Measurements from ENCODE around the gene PRDM15. TPM values are rescaled to one million over a fixed set of nuclear protein-coding genes. Genes with fewer than 3 reads are reported as not detected.

Gene PRDM15
- total and polyA plus RNA-seq, 2 experiments from 2014 or later: 3.0 to 10.6 TPM

DNA sequence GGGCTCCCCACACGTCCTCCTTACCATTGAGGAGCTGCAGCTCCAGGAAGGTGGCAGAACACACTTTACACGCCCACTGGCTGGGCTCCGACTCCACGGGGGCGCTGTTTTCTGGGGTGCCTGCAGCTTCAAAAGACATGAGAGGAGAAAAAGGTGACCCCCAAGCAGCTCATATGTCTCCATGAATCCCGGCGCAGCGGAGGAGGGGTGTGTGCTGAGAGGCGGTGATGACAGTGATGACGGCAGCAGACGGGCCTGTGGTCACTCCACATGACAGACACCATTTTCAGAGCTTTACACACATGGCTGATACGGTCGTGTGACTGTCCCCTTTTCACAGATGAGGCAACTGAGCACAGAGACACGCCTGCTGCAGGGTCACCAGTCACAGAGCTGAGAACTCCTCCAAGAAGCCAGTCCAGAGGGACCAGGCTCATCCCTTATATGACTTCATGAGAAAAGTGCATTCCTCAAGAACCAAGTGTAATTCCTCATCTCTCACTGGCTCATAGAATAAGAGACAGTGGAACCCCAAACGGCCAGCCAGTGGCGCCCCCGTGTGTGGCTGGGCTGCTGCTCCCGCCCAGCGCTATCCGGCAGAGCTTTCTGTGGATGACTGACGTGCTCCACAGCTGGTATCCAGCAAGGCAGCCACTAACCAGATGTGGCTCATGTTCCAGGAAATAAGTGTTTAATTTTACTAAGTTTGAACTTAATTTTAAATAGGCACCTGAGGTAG, 31.9 kb downstream of the PRDM15 start:
- Mint-ChIP-seq H3K27ac (no peak overlapping the region), H3K27me3 (ENCODE audit: insufficient read depth, low read depth, poor library complexity) (peaks cover 16% of the 10 kb centered on the region), H3K9me3 (peaks cover 6% of the 10 kb centered on the region), H3K4me3 (no peak overlapping the region), H3K36me3 (ENCODE audit: low read depth) (peaks cover 25% of the 10 kb centered on the region), H3K4me1 (peaks cover 4% of the 10 kb centered on the region; the same call in 2 of the 3 replicates)
- H3K27ac ChIP-seq (ENCODE audit: low read depth): no peak overlapping the region
- H3F3A ChIP-seq (replicated peaks; ENCODE audit: low read depth): no peaks in the 10 kb centered on the region; the same call in 1 of the 2 replicates
- H3K4me1 ChIP-seq (ENCODE audit: insufficient read depth): no peaks in the 10 kb centered on the region
- no peaks in the 10 kb centered on the region for H3K79me2 ChIP-seq (replicated peaks; ENCODE audit: insufficient read depth)
- no peaks in the 10 kb centered on the region for H3K9me2 ChIP-seq (ENCODE audit: insufficient read depth)
- no peaks in the 10 kb centered on the region for H3K27me3 ChIP-seq (ENCODE audit: insufficient read depth)
- H4K20me1 ChIP-seq (replicated peaks; ENCODE audit: insufficient read depth): 0 out of 2 replicates have a peak, but pooled peaks cover 2% of the 10 kb centered on the region
- H3K4me2 ChIP-seq: no peak overlapping the region
- H3K4me3 ChIP-seq: no peak overlapping the region
- no peaks in the 10 kb centered on the region for H3K36me3 ChIP-seq (ENCODE audit: insufficient read depth)
- TF ChIP-seq, protein P1, sequence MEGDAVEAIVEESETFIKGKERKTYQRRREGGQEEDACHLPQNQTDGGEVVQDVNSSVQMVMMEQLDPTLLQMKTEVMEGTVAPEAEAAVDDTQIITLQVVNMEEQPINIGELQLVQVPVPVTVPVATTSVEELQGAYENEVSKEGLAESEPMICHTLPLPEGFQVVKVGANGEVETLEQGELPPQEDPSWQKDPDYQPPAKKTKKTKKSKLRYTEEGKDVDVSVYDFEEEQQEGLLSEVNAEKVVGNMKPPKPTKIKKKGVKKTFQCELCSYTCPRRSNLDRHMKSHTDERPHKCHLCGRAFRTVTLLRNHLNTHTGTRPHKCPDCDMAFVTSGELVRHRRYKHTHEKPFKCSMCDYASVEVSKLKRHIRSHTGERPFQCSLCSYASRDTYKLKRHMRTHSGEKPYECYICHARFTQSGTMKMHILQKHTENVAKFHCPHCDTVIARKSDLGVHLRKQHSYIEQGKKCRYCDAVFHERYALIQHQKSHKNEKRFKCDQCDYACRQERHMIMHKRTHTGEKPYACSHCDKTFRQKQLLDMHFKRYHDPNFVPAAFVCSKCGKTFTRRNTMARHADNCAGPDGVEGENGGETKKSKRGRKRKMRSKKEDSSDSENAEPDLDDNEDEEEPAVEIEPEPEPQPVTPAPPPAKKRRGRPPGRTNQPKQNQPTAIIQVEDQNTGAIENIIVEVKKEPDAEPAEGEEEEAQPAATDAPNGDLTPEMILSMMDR (conservative IDR thresholded peaks at IDR 0.05; ENCODE audit: low read depth in 2 of 2): peak; percentile 47 to 63
- TF ChIP-seq STAT1 (IDR thresholded peaks at IDR 0.05; ENCODE audit: unreplicated experiment): no peak
- no peak for TF ChIP-seq JUNB (IDR thresholded peaks at IDR 0.05; ENCODE audit: unreplicated experiment)
- ATAC-seq: peak; percentile 89
- H2AFZ ChIP-seq: no peak overlapping the region
- peak; percentile 60 for DNase-seq (ENCODE audit: low spot score)

DNA sequence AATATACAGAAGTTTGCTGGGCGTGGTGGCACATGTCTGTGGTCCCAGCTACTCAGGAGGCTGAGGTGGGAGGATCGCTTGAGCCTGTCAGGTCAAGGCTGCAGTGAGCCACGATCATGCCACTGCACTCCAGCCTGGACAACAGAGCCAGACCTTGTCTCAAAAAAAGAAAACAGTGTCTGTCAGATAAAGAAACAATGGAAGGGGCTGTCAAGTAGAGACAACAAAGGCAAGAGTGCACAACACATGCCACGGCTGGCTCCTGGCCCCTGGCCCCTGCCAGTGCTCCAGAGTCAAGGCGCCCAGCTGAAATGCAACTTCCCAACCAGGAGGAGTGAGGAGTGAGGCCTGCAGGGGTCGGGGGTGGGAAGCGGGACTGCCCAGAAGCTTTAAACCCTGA, 32.6 kb downstream of the PRDM15 start:
- H3K4me2 ChIP-seq: no peak overlapping the region
- H3K79me2 ChIP-seq (replicated peaks; ENCODE audit: insufficient read depth): no peaks in the 10 kb centered on the region
- Mint-ChIP-seq H3K4me1 (peaks cover 4% of the 10 kb centered on the region; the same call in 2 of the 3 replicates), H3K9me3 (peaks cover 6% of the 10 kb centered on the region), H3K27me3 (ENCODE audit: insufficient read depth, low read depth, poor library complexity) (peaks cover 16% of the 10 kb centered on the region), H3K27ac (no peak overlapping the region), H3K4me3 (no peak overlapping the region), H3K36me3 (ENCODE audit: low read depth) (peaks cover 29% of the 10 kb centered on the region)
- 0 out of 2 replicates have a peak overlapping the region, but pooled peaks have one; percentile 50 for H3K27ac ChIP-seq (ENCODE audit: low read depth)
- H3K4me1 ChIP-seq (ENCODE audit: insufficient read depth): no peaks in the 10 kb centered on the region
- H3K9me2 ChIP-seq (ENCODE audit: insufficient read depth): no peaks in the 10 kb centered on the region
- no peak for ATAC-seq
- no peak for DNase-seq (ENCODE audit: low spot score)
- H3F3A ChIP-seq (replicated peaks; ENCODE audit: low read depth): no peaks in the 10 kb centered on the region; the same call in 1 of the 2 replicates
- H3K4me3 ChIP-seq: no peak overlapping the region
- no peak overlapping the region for H2AFZ ChIP-seq
- H4K20me1 ChIP-seq (replicated peaks; ENCODE audit: insufficient read depth): 0 out of 2 replicates have a peak, but pooled peaks cover 2% of the 10 kb centered on the region
- H3K27me3 ChIP-seq (ENCODE audit: insufficient read depth): no peaks in the 10 kb centered on the region
- TF ChIP-seq NANOG (IDR thresholded peaks at IDR 0.05; ENCODE audit: borderline replicate concordance) (no peak), CREB1 (CRISPR knock-in tag; IDR thresholded peaks at IDR 0.05; ENCODE audit: low read depth) (no peak)
- TF ChIP-seq, protein P2, sequence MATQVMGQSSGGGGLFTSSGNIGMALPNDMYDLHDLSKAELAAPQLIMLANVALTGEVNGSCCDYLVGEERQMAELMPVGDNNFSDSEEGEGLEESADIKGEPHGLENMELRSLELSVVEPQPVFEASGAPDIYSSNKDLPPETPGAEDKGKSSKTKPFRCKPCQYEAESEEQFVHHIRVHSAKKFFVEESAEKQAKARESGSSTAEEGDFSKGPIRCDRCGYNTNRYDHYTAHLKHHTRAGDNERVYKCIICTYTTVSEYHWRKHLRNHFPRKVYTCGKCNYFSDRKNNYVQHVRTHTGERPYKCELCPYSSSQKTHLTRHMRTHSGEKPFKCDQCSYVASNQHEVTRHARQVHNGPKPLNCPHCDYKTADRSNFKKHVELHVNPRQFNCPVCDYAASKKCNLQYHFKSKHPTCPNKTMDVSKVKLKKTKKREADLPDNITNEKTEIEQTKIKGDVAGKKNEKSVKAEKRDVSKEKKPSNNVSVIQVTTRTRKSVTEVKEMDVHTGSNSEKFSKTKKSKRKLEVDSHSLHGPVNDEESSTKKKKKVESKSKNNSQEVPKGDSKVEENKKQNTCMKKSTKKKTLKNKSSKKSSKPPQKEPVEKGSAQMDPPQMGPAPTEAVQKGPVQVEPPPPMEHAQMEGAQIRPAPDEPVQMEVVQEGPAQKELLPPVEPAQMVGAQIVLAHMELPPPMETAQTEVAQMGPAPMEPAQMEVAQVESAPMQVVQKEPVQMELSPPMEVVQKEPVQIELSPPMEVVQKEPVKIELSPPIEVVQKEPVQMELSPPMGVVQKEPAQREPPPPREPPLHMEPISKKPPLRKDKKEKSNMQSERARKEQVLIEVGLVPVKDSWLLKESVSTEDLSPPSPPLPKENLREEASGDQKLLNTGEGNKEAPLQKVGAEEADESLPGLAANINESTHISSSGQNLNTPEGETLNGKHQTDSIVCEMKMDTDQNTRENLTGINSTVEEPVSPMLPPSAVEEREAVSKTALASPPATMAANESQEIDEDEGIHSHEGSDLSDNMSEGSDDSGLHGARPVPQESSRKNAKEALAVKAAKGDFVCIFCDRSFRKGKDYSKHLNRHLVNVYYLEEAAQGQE (IDR thresholded peaks at IDR 0.05; ENCODE audit: unreplicated experiment): no peak
- H3K36me3 ChIP-seq (ENCODE audit: insufficient read depth): no peaks in the 10 kb centered on the region

Measured in GM23338 (cell line).